ENCODE data around the gene ATP4B.
A peak's percentile ranks its signal among the peaks of the same experiment; 100 is the strongest.

Gene ATP4B

DNA sequence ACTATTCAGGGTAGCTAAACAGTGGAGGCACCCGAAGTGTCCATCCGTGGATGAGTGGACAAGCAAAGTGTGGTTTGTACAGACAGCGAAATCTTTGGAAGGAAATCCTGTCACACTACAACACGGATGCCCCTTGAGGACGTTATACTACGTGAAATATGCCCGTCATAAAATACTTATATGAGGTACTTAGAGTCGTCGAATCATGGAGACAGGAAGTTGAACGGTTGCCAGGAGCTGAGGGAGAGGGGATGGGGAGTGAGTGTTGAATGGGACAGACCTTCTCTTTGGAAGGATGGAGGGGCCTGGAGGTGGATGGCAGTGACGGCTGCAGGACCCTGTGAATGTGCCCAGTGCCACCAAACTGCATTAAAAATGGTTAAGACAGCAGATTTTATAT lies 11.6 kb downstream of the ATP4B start:
- CTCF ChIA-PET: no interaction called here
- H3K4me3 ChIP-seq (ENCODE audit: low read depth, low read length): no peak overlapping the region
- no peak overlapping the region for H3K27ac ChIP-seq (ENCODE audit: extremely low read depth, low read depth, low read length)
- no peaks in the 10 kb centered on the region for H3K4me1 ChIP-seq (ENCODE audit: control insufficient read depth, insufficient read depth, low read length)
- no peaks in the 10 kb centered on the region for H3K9me3 ChIP-seq (ENCODE audit: control insufficient read depth, insufficient read depth, low read depth, low read length)
- peaks cover 0 to 12% of the 10 kb centered on the region in 2 experiments; a peak in 1 of 3 replicates for H3K36me3 ChIP-seq (ENCODE audit: control insufficient read depth in 2 of 2, insufficient read depth in 1 of 2, low read length in 2 of 2)
- POLR2A ChIA-PET: no interaction called here
- TF ChIP-seq, protein P1, sequence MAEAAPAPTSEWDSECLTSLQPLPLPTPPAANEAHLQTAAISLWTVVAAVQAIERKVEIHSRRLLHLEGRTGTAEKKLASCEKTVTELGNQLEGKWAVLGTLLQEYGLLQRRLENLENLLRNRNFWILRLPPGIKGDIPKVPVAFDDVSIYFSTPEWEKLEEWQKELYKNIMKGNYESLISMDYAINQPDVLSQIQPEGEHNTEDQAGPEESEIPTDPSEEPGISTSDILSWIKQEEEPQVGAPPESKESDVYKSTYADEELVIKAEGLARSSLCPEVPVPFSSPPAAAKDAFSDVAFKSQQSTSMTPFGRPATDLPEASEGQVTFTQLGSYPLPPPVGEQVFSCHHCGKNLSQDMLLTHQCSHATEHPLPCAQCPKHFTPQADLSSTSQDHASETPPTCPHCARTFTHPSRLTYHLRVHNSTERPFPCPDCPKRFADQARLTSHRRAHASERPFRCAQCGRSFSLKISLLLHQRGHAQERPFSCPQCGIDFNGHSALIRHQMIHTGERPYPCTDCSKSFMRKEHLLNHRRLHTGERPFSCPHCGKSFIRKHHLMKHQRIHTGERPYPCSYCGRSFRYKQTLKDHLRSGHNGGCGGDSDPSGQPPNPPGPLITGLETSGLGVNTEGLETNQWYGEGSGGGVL (tag by site-specific recombination; IDR thresholded peaks at IDR 0.05): no peak

DNA sequence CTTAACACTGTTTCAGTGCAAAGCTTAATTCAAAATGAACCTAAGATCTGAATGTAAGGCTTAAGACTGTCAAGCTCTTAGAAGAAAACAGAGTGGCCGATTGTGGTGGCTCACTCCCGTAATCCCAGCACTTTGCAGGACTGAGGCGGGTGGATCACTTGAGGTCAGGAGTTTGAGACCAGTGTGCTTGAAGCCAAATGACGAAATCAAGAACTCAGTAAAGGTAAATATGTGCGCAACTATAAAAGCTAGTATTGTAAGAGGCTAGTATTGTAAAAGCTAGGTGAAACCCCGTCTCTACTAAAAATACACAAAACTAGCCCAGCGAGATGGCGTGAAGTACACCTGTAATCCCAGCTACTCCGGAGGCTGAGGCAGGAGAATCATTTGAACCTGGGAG lies 12.7 kb downstream of the ATP4B start:
- Histone ChIP-seq H3K4me1 (ENCODE audit: control insufficient read depth, insufficient read depth, low read length) (no peaks in the 10 kb centered on the region), H3K27ac (ENCODE audit: extremely low read depth, low read depth, low read length) (no peak overlapping the region), H3K9me3 (ENCODE audit: control insufficient read depth, insufficient read depth, low read depth, low read length) (no peaks in the 10 kb centered on the region), H3K36me3 (ENCODE audit: control insufficient read depth in 2 of 2, insufficient read depth in 1 of 2, low read length in 2 of 2) (peaks cover 0 to 18% of the 10 kb centered on the region in 2 experiments; a peak in 1 of 3 replicates), H3K4me3 (ENCODE audit: low read depth, low read length) (no peak overlapping the region)
- TF ChIP-seq, protein P2, sequence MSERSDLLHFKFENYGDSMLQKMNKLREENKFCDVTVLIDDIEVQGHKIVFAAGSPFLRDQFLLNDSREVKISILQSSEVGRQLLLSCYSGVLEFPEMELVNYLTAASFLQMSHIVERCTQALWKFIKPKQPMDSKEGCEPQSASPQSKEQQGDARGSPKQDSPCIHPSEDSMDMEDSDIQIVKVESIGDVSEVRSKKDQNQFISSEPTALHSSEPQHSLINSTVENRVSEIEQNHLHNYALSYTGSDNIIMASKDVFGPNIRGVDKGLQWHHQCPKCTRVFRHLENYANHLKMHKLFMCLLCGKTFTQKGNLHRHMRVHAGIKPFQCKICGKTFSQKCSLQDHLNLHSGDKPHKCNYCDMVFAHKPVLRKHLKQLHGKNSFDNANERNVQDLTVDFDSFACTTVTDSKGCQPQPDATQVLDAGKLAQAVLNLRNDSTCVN (tag by site-specific recombination; optimal IDR thresholded peaks at IDR 0.05): no peak
- no peak for TF ChIP-seq ZNF596 (tag by site-specific recombination; IDR thresholded peaks at IDR 0.05)
- TF ChIP-seq ZNF366 (tag by site-specific recombination; conservative IDR thresholded peaks at IDR 0.05): no peak
- TF ChIP-seq ZNF391 (tag by site-specific recombination; IDR thresholded peaks at IDR 0.05; ENCODE audit: borderline replicate concordance, low read depth): no peak
- TF ChIP-seq, protein P3, sequence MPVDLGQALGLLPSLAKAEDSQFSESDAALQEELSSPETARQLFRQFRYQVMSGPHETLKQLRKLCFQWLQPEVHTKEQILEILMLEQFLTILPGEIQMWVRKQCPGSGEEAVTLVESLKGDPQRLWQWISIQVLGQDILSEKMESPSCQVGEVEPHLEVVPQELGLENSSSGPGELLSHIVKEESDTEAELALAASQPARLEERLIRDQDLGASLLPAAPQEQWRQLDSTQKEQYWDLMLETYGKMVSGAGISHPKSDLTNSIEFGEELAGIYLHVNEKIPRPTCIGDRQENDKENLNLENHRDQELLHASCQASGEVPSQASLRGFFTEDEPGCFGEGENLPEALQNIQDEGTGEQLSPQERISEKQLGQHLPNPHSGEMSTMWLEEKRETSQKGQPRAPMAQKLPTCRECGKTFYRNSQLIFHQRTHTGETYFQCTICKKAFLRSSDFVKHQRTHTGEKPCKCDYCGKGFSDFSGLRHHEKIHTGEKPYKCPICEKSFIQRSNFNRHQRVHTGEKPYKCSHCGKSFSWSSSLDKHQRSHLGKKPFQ (tag by site-specific recombination; IDR thresholded peaks at IDR 0.05): no peak
- ChIA-PET POLR2A (no interaction called here), CTCF (interaction anchor here (0.7 to 1.0 kb wide), 3 partner anchors 96 to 134 kb away, joined by 3 to 5 read pairs (median 3); no protein-coding TSS in a partner anchor)

DNA sequence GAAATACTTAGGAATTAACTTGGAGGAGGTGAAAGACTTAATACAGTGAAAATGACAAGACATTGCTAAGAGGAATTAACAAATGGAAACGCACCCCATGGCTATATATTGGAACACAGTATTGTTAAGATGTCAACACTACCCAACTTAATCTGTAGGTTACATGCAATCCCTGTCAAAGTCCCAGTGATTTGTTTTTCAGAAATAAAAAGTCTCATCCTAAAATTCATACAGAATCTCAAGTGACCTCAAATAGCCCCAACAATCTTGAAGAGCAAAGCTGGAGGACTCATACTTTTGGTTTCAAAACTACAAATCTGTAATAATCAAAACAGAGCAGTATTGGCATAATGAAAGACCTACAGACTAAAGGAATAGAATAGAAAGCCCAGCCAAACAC lies 13.2 kb downstream of the ATP4B start:
- H3K9me3 ChIP-seq (ENCODE audit: control insufficient read depth, insufficient read depth, low read depth, low read length): no peaks in the 10 kb centered on the region
- peaks cover 0 to 24% of the 10 kb centered on the region in 2 experiments; a peak in 1 of 3 replicates for H3K36me3 ChIP-seq (ENCODE audit: control insufficient read depth in 2 of 2, insufficient read depth in 1 of 2, low read length in 2 of 2)
- ChIA-PET POLR2A (no interaction called here), CTCF (interaction anchor here (0.7 to 1.0 kb wide), 2 partner anchors 96 to 107 kb away, joined by 3 to 5 read pairs; no protein-coding TSS in a partner anchor)
- no peak overlapping the region for H3K27ac ChIP-seq (ENCODE audit: extremely low read depth, low read depth, low read length)
- peak; percentile 97 for TF ChIP-seq ZNF184 (tag by site-specific recombination; IDR thresholded peaks at IDR 0.05)
- TF ChIP-seq, protein P4, sequence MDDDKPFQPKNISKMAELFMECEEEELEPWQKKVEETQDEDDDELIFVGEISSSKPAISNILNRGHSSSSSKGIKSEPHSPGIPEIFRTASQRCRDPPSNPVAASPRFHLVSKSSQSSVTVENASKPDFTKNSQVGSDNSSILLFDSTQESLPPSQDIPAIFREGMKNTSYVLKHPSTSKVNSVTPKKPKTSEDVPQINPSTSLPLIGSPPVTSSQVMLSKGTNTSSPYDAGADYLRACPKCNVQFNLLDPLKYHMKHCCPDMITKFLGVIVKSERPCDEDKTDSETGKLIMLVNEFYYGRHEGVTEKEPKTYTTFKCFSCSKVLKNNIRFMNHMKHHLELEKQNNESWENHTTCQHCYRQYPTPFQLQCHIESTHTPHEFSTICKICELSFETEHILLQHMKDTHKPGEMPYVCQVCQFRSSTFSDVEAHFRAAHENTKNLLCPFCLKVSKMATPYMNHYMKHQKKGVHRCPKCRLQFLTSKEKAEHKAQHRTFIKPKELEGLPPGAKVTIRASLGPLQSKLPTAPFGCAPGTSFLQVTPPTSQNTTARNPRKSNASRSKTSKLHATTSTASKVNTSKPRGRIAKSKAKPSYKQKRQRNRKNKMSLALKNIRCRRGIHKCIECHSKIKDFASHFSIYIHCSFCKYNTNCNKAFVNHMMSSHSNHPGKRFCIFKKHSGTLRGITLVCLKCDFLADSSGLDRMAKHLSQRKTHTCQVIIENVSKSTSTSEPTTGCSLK (tag by site-specific recombination; IDR thresholded peaks at IDR 0.05): no peak
- H3K4me1 ChIP-seq (ENCODE audit: control insufficient read depth, insufficient read depth, low read length): no peaks in the 10 kb centered on the region
- no peak overlapping the region for H3K4me3 ChIP-seq (ENCODE audit: low read depth, low read length)

DNA sequence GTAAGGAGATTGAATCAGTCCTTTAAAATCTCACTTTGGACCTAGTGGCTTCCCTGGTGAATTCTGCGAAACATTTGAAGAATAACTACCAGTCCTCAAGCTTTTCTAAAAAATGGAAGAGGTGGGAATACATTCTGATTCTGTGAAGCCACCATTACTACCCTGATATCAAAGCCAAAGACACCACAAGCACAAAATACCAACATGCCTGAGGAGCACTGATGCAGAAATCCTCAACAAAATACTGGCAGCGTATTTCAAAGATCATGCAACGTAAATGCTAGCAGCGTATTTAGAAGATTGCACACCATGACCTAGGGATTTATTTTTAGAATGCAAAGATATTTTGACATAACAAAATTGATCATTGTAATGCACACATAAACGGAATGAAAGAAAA lies 14.4 kb downstream of the ATP4B start:
- CTCF ChIA-PET: interaction anchor here (0.7 kb wide), 1 partner anchor 186 kb away, joined by 4 read pairs; no protein-coding TSS in a partner anchor

More for the DNA sequence above, 14.4 kb downstream of the ATP4B start:
- no peaks in the 10 kb centered on the region for H3K4me1 ChIP-seq (ENCODE audit: control insufficient read depth, insufficient read depth, low read length)
- TF ChIP-seq ZNF423 (tag by site-specific recombination; IDR thresholded peaks at IDR 0.05) (no peak), SETDB1 (IDR thresholded peaks at IDR 0.05; ENCODE audit: insufficient read length, low read length) (peak; percentile 51), SALL2 (tag by site-specific recombination; IDR thresholded peaks at IDR 0.05; ENCODE audit: borderline replicate concordance) (no peak), ZNF19 (tag by site-specific recombination; IDR thresholded peaks at IDR 0.05; ENCODE audit: low read depth) (no peak), ZNF155 (tag by site-specific recombination; IDR thresholded peaks at IDR 0.05) (no peak), ZNF549 (tag by site-specific recombination; IDR thresholded peaks at IDR 0.05) (no peak), KLF10 (tag by site-specific recombination; IDR thresholded peaks at IDR 0.05) (no peak)
- TF ChIP-seq, protein P5, sequence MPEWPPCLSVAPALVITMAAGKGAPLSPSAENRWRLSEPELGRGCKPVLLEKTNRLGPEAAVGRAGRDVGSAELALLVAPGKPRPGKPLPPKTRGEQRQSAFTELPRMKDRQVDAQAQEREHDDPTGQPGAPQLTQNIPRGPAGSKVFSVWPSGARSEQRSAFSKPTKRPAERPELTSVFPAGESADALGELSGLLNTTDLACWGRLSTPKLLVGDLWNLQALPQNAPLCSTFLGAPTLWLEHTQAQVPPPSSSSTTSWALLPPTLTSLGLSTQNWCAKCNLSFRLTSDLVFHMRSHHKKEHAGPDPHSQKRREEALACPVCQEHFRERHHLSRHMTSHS (tag by site-specific recombination; IDR thresholded peaks at IDR 0.05): no peak
- H3K9me3 ChIP-seq (ENCODE audit: control insufficient read depth, insufficient read depth, low read depth, low read length): no peaks in the 10 kb centered on the region
- POLR2A ChIA-PET: no interaction called here
- peaks cover 0 to 35% of the 10 kb centered on the region in 2 experiments; a peak in 1 of 3 replicates for H3K36me3 ChIP-seq (ENCODE audit: control insufficient read depth in 2 of 2, insufficient read depth in 1 of 2, low read length in 2 of 2)
- no peak overlapping the region for H3K27ac ChIP-seq (ENCODE audit: extremely low read depth, low read depth, low read length)
- H3K4me3 ChIP-seq (ENCODE audit: low read depth, low read length): no peak overlapping the region
